HepG2 (cell line): ENCODE measurements around the gene KRTAP10-8. TPM values are rescaled to one million over a fixed set of nuclear protein-coding genes. Genes with fewer than 3 reads are reported as not detected.

Source experiments
- ATAC-seq: fragments of 200-7000 bp; cut with Tn5 transposase; 3 replicates; pipeline ENCODE4 v1.9.1; 2020; ENCODE audit warnings: mild to moderate bottlenecking, moderate library complexity
- BruUV-seq: library from RNA; stranded (reverse); fragments of 400-500 nt; replicated peaks from 2 replicates; lab custom pipeline; 2021; lab: Mats Ljungman, UMichigan
- CTCF ChIA-PET: fragments of 300-600 bp; formaldehyde crosslinking; extraction: SDS; loops from one replicate; lab custom pipeline; 2021; ENCODE audit warnings: low total read pairs, inconsistent platforms, low intra/inter-chr PET ratio; lab: Yijun Ruan, JAX
- POLR2A ChIA-PET: fragments of 350-600 bp; sonication (Branson Sonifier 250); formaldehyde crosslinking; loops from one replicate; lab custom pipeline; 2020; ENCODE audit warnings: antibody characterized with exemption, inconsistent platforms; lab: Yijun Ruan, JAX
- DNase-seq: peaks from one replicate; pipeline ENCODE4 v3.0.0-alpha.2; 2015; ENCODE audit warnings: low spot score
- FAIRE-seq: peaks from 3 replicates; lab custom pipeline; 2011; peaks lifted over from hg19 to GRCh38; lab: Jason Lieb, UNC
- H2AFZ ChIP-seq: one replicate; pipeline ENCODE4 v1.6.1; 2011; ENCODE audit warnings: low read length, inconsistent platforms
- H3K27ac ChIP-seq: fragments of 300-600 bp; 3 replicates; pipeline ENCODE4 v1.8.0; 2011; ENCODE audit warnings: mixed run types, mild to moderate bottlenecking, mixed read lengths, low read length, inconsistent platforms; ENCODE audit not compliant: insufficient read depth; ENCODE audit errors: extremely low read length
- H3K27me3 ChIP-seq, 2 experiments: fragments of 200-600 bp in 1 of 2; 2 replicates in 1 of 2; 3 replicates in 1 of 2; pipeline versions ENCODE4 v1.6.0 to v1.8.0; 2011; ENCODE audit warnings: low read length in 2 of 2, mild to moderate bottlenecking in 2 of 2, moderate library complexity in 2 of 2, inconsistent platforms in 1 of 2; ENCODE audit not compliant: insufficient read depth in 2 of 2, control insufficient read depth in 1 of 2
- H3K36me3 ChIP-seq, 2 experiments: fragments of 200-600 bp in 1 of 2; replicated peaks in 1 of 2; 2 replicates in 1 of 2; 3 replicates in 1 of 2; pipeline versions ENCODE4 v1.5.1 to v1.8.0; 2011; ENCODE audit warnings: low read length in 2 of 2, inconsistent platforms in 1 of 2; ENCODE audit not compliant: insufficient read depth in 2 of 2, control insufficient read depth in 1 of 2
- H3K4me1 ChIP-seq: 2 replicates; pipeline ENCODE4 v1.5.1; 2012; ENCODE audit warnings: low read length, inconsistent platforms; ENCODE audit not compliant: insufficient read depth
- H3K4me2 ChIP-seq: 2 replicates; pipeline ENCODE4 v1.6.0; 2011; ENCODE audit warnings: low read depth, low read length, inconsistent platforms
- H3K4me3 ChIP-seq, 3 experiments: fragments of 200-600 bp in 1 of 3; sonication (generic), shearing (Covaris generic) in 1 of 3; replicated peaks in 1 of 3; 2 replicates each; pipeline ENCODE4 v1.5.1; 2011 to 2016; ENCODE audit warnings: low read length in 3 of 3, inconsistent platforms in 2 of 3, low read depth in 2 of 3, mild to moderate bottlenecking in 2 of 3, control low read depth in 1 of 3, mixed read lengths in 1 of 3; ENCODE audit not compliant: insufficient read depth in 1 of 3
- H3K79me2 ChIP-seq: one replicate; pipeline ENCODE4 v1.6.1; 2011; ENCODE audit warnings: low read length, inconsistent platforms; ENCODE audit not compliant: insufficient read depth
- H3K9ac ChIP-seq: 2 replicates; pipeline ENCODE4 v1.6.0; 2011; ENCODE audit warnings: mild to moderate bottlenecking, low read depth, low read length, inconsistent platforms; ENCODE audit not compliant: insufficient read depth
- H3K9me3 ChIP-seq: 2 replicates; pipeline ENCODE4 v1.5.1; 2012; ENCODE audit warnings: mild to moderate bottlenecking, low read length
- H4K20me1 ChIP-seq: 2 replicates; pipeline ENCODE4 v1.6.0; 2011; ENCODE audit warnings: inconsistent platforms, mild to moderate bottlenecking, low read length, moderate library complexity; ENCODE audit not compliant: insufficient read depth
- AGO2 ChIP-seq: fragments of 200-400 bp; formaldehyde crosslinking; optimal IDR thresholded peaks from 2 replicates; pipeline ENCODE3; 2017; ENCODE audit warnings: mild to moderate bottlenecking, low read depth, low read length, moderate library complexity
- CENPX ChIP-seq: sonication (generic); formaldehyde crosslinking; IDR thresholded peaks from 2 replicates; pipeline ENCODE4 v1.9.0; 2021; ENCODE audit warnings: mild to moderate bottlenecking, missing genetic modification reagents, moderate library complexity
- IKZF5 ChIP-seq: IDR thresholded peaks from 2 replicates; pipeline ENCODE4 v1.6.1; 2018; ENCODE audit warnings: missing genetic modification reagents, mild to moderate bottlenecking, missing compliant biosample characterization
- MXD3 ChIP-seq: IDR thresholded peaks from 2 replicates; pipeline ENCODE4 v1.6.1; 2016; ENCODE audit warnings: mild to moderate bottlenecking, missing biosample characterization, missing genetic modification reagents
- PREB ChIP-seq: sonication (generic); formaldehyde crosslinking; IDR thresholded peaks from 2 replicates; pipeline ENCODE4 v1.4.0; 2020; ENCODE audit warnings: missing genetic modification reagents
- TBL1XR1 ChIP-seq: fragments of 150-350 bp; IDR thresholded peaks from 2 replicates; pipeline ENCODE4 v1.6.1; 2014; ENCODE audit warnings: borderline replicate concordance, low read length; ENCODE audit not compliant: partially characterized antibody
- ZNF124 ChIP-seq: sonication (generic); formaldehyde crosslinking; IDR thresholded peaks from 2 replicates; pipeline ENCODE4 v1.4.0; 2020; ENCODE audit warnings: missing genetic modification reagents
- ZNF253 ChIP-seq: sonication (generic); formaldehyde crosslinking; IDR thresholded peaks from 2 replicates; pipeline ENCODE4 v1.8.0; 2022; ENCODE audit warnings: mild to moderate bottlenecking, missing genetic modification reagents, borderline replicate concordance
- WGBS: methylation state at CpG from one replicate; pipeline ENCODE4 v1.1.6; 2017; ENCODE audit warnings: low lambda C conversion rate; 5-methylcytosine and 5-hydroxymethylcytosine counted together
- in situ Hi-C: cut with HindIII; loops from 2 replicates; pipeline ENCODE4 v1.10.0; 2017; ENCODE audit warnings: low pct_unique_long_range_greater_than_20kb; ENCODE audit not compliant: extremely low pct_ligation_motif_present
- intact Hi-C: fragments of 100-400 bp; cut with micrococcal nuclease; formaldehyde crosslinking; loops from one replicate; pipeline ENCODE4 v1.10.0; 2022; ENCODE audit not compliant: unreplicated experiment
- polyA plus RNA-seq, 8 experiments: library from polyadenylated mRNA; depleted of rRNA in 3 of 8; stranded (reverse) in 7 of 8; unstranded in 1 of 8; fragments of >200 nt; fragmentation: Illumina TruSeq in 4 of 8; extraction: Trizol in 4 of 8; gene quantifications; 2 replicates each; pipeline versions ENCODE4 v1.2.1 to v1.2.3, GENCODE V29; 2011 to 2016; ENCODE audit warnings: low read depth in 4 of 8, missing spikeins in 1 of 8, mixed read lengths in 1 of 8; ENCODE audit not compliant: insufficient read depth in 1 of 8
- total RNA-seq, 5 experiments: library from RNA; depleted of rRNA; stranded (reverse); fragments of >200 nt; fragmentation: Illumina TruSeq; extraction: Trizol; gene quantifications; 2 replicates each; pipeline ENCODE4 v1.2.3, GENCODE V29; 2016; ENCODE audit warnings: low read depth in 1 of 5
- TF ChIP-seq, protein P1 (sequence below): sonication (generic); formaldehyde crosslinking; IDR thresholded peaks from 2 replicates; pipeline ENCODE4 v1.4.0; 2020; ENCODE audit warnings: missing genetic modification reagents; ENCODE audit errors: not compliant biosample characterization
- TF ChIP-seq, protein P2 (sequence below): IDR thresholded peaks from 2 replicates; pipeline ENCODE4 v1.6.1; 2016; ENCODE audit warnings: low read depth, control low read depth
- TF ChIP-seq, protein P3 (sequence below): sonication (generic); formaldehyde crosslinking; IDR thresholded peaks from 2 replicates; pipeline ENCODE4 v1.5.1; 2020; ENCODE audit warnings: missing genetic modification reagents, mild to moderate bottlenecking, borderline replicate concordance

KRTAP10-8 gene
- total and polyA plus RNA-seq, 2 of the 13 experiments (the other 11 are each of a cell fraction or from before 2014, with no cell fraction given): not detected

- Histone ChIP-seq H3K36me3 (no peaks in the 10 kb centered on the region), H3K9me3 (no peaks in the 10 kb centered on the region), H3K27ac (no peak overlapping the region), H3K27me3 (peaks cover 0 to 1% of the 10 kb centered on the region in 2 experiments; a peak in 1 of 5 replicates), H2AFZ (no peak overlapping the region), H3K4me2 (no peak overlapping the region)
- WGBS: 87% methylated on average over 11 of the region's 11 CpGs
- DNase-seq: no peak
- intact Hi-C loops (no loop called here), in situ Hi-C loops (no loop called here)
- CTCF ChIA-PET: no interaction called here
- ATAC-seq: no peak
- TF ChIP-seq AGO2: no peak
- TF ChIP-seq MXD3: no peak
- TF ChIP-seq PREB: no peak
- TF ChIP-seq TBL1XR1: no peak
- TF ChIP-seq, protein P1, sequence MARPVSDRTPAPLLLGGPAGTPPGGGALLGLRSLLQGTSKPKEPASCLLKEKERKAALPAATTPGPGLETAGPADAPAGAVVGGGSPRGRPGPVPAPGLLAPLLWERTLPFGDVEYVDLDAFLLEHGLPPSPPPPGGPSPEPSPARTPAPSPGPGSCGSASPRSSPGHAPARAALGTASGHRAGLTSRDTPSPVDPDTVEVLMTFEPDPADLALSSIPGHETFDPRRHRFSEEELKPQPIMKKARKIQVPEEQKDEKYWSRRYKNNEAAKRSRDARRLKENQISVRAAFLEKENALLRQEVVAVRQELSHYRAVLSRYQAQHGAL (CRISPR knock-in tag): no peak
- TF ChIP-seq, protein P2, sequence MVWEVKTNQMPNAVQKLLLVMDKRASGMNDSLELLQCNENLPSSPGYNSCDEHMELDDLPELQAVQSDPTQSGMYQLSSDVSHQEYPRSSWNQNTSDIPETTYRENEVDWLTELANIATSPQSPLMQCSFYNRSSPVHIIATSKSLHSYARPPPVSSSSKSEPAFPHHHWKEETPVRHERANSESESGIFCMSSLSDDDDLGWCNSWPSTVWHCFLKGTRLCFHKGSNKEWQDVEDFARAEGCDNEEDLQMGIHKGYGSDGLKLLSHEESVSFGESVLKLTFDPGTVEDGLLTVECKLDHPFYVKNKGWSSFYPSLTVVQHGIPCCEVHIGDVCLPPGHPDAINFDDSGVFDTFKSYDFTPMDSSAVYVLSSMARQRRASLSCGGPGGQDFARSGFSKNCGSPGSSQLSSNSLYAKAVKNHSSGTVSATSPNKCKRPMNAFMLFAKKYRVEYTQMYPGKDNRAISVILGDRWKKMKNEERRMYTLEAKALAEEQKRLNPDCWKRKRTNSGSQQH (CRISPR knock-in tag): no peak
- TF ChIP-seq IKZF5 (CRISPR knock-in tag): no peak
- TF ChIP-seq ZNF124 (CRISPR knock-in tag): no peak
- TF ChIP-seq CENPX: no peak
- TF ChIP-seq, protein P3, sequence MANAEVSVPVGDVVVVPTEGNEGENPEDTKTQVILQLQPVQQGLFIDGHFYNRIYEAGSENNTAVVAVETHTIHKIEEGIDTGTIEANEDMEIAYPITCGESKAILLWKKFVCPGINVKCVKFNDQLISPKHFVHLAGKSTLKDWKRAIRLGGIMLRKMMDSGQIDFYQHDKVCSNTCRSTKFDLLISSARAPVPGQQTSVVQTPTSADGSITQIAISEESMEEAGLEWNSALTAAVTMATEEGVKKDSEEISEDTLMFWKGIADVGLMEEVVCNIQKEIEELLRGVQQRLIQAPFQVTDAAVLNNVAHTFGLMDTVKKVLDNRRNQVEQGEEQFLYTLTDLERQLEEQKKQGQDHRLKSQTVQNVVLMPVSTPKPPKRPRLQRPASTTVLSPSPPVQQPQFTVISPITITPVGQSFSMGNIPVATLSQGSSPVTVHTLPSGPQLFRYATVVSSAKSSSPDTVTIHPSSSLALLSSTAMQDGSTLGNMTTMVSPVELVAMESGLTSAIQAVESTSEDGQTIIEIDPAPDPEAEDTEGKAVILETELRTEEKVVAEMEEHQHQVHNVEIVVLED (CRISPR knock-in tag): no peak
- TF ChIP-seq ZNF253: no peak
- TF ChIP-seq, all 625 proteins: peak for 0
- no TSS peak for BruUV-seq
- Histone ChIP-seq H3K4me3 (no peak overlapping the region), H4K20me1 (no peaks in the 10 kb centered on the region), H3K4me1 (peaks cover 27% of the 10 kb centered on the region), H3K9ac (no peak overlapping the region), H3K79me2 (no peaks in the 10 kb centered on the region)
- POLR2A ChIA-PET: no interaction called here
- no peak for FAIRE-seq
Observed at GRCh38 chr21:44598061-44598460, 13.8 kb upstream of the KRTAP10-8 start.
